ENCODE measurements around the gene ACE.

ACE gene

DNA sequence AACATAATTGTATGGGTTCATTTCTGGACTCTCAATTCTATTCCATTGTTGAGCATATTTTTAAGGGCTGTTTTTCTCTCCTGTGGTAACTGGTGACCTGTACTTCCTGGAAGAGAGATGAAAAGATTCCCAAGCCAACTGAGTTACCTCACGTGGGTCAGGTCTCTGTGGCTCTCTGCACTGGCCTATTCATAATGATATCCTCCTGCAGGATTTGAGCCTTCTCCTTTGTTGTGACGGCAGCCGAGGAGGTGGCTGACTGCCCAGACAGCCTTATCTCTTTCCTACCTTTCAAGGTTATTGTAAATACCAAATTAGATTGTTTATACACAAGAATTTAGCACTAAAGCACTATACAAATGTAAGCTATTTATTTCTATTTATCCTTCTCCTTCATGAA is 2.7 kb upstream of the ACE start:
- FAIRE-seq (no peak), DNase-seq (ENCODE audit: insufficient read length, low spot score) (no peak)

DNA sequence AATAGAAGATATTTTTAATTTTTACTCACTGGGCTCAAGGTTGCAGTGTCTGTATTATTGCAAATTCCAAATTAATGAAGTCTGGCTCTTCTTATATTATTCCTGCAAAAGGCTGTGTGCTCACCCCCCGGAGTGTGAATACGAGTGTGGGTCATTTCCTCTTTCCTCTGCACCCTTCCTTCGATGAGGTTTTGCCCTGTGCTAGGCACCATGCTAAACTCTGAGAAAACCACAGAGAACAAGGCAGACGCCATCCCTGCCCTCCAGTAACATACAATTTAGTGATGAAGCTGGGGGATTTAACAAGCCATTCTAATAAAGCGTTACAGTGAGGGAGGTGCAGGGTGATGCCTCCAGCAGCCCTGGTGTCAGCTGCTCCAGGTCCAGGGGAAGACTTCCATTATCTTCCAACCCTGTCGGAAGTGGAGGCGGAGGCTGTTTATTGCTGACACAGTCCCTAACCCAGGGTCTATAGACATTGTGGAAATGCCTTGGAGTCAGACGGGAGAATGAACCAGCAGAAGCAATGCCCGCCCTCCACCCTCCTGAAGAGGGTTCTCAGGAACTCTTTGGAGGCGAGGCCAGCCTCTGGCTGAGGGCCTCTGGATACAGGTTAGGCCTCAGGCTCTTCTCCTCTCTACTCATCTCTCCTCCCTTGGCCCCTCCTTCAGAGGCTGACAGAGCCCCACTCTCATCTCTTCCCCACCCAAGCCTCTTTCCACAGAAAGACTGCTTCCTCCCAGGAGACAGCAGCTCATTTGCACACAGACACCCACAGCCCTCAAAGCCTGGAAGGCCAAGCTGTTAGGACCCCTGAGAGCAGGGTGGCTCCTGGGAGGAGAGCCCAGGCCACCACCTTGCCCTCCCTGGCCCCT is 2.0 kb upstream of the ACE start:
- no peak for FAIRE-seq
- no peak for DNase-seq (ENCODE audit: insufficient read length, low spot score)

DNA sequence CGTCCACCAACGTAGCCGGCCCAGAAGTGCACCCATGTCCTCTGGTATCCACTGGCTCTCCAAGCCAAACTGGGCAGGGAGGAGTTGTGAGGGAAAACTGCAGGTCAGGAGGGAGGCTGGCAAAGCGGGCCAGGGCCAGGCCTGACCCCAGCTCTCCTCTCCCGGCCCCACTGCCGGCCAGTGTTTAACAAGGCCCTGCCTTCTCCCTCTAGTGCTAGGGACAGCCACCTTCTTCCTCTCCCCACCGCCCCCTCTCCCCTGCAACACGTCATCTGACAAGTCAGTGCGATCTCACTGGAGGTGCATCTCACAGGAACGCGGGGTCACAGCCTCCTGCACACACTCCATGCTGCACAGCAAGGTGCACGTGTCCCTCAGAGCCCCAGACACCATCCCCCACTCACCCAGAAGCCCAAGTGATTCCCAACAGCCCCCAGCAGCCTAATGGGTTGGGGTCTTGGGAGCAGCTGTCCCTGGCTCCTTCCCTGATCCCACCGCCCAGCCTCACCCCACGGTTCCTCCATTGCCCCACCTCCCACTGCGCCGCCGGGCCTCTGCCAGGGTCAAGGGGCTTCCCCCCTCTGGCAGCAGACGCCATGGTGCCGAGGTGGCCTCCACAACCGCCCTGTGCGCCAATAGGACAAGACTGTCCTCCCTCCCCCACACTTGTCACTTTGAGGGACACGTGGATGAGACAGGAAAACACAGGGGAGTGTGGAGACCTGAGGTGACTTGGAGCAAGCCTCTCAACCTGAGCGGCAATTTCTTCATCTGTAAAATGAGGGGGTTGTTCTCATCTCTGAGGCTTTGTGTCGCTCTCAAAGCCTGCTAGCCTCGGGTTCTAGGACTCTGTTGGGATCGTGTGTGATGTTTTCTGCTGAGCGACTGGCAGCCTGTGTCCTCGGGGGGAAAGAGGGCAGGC is 1.1 kb upstream of the ACE start:
- FAIRE-seq (no peak), DNase-seq (ENCODE audit: insufficient read length, low spot score) (no peak)

DNA sequence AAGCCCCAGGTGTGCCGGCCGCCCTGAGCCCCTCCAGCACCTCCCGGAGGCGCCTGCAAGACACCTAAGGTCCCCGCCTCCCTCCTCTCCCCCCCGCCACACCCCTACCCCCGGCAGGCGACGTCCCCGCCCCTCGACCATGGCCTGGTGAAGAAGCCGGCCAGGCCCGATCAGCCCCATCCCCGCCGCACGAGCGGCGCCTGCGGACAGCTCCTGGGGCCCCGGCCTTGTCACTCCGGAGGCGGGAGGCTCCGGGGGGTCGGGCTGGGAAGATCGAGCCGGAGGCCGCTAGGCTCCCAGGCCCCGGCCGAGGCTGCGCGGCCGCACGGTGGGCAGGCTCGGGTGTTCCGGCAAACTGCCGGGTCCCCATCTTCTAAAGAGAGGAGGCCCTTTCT is 405 bp upstream of the ACE start:
- FAIRE-seq: no peak
- DNase-seq (ENCODE audit: insufficient read length, low spot score): no peak

DNA sequence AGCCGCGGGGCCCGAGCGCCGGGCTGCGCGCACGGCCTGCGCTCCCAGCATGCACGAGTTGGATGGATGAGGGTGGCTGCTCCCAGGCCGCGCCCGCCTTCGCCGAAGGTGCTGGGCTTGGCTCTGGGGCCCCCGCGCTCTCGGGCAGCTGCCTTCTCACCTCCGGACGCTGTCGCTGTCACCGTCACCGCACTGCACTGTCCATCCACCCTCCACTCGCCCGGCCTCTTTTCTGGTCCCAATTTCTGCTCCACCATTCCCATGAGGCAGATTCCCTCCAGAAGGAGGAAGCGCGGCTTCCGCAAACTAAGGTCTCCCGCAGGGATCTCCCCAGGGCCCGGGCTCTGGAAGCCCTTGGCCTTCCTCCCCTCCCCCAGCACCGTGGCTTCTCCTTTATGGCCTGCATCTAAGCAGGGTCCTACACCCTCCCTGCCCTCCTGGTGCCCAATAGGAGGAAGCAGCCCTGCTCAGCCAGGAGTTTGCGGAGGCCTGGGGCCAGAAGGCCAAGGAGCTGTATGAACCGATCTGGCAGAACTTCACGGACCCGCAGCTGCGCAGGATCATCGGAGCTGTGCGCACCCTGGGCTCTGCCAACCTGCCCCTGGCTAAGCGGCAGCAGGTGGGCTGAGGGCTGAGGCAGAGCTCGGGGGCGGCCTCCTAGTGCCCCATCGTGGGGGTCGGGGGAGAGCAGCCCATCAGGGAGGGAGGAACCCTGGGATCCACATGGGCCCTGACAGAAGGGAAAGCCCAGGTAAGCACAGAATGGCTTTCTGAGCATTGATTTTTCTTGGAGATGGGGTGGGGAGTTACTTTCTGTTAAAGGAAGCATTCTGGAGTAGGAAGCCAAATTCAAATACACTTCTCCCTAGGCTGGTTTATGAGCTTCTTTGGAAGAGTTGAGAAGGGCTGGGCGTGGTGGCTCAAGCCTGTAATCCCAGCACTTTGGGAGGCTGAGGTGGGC is 899 bp downstream of the ACE start:
- DNase-seq (ENCODE audit: insufficient read length, low spot score): no peak
- FAIRE-seq: no peak

DNA sequence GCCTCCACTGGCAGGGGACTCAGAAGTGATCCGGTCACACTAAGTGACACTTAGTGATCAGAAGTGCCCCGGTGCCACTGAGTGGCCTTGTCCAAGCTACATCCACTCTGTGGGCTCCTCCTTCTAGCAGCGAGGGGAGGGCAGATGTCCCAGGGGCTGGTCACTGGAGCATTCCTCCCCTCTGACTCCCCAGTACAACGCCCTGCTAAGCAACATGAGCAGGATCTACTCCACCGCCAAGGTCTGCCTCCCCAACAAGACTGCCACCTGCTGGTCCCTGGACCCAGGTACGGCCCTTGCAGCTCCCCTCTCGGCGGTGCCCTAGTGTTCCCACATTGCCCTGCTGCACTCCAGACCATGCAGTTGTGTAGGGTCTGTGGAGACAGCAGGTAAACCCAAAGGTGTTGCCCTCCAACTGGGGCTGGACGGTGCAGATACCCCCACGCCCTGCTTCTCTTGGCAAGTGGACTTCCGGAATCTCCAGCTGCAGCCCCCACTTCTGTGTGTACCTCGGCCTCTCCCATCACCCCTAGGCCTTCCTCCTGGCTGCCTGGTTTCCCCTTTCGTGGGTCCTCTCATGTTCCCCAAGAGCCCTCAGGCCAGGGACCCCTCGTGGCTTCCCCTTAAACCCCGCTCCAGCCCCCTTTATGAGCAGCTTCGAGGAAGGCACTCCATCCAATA is 2.1 kb downstream of the ACE start:
- DNase-seq (ENCODE audit: insufficient read length, low spot score) (peak; percentile 97), FAIRE-seq (peak; percentile 89)

DNA sequence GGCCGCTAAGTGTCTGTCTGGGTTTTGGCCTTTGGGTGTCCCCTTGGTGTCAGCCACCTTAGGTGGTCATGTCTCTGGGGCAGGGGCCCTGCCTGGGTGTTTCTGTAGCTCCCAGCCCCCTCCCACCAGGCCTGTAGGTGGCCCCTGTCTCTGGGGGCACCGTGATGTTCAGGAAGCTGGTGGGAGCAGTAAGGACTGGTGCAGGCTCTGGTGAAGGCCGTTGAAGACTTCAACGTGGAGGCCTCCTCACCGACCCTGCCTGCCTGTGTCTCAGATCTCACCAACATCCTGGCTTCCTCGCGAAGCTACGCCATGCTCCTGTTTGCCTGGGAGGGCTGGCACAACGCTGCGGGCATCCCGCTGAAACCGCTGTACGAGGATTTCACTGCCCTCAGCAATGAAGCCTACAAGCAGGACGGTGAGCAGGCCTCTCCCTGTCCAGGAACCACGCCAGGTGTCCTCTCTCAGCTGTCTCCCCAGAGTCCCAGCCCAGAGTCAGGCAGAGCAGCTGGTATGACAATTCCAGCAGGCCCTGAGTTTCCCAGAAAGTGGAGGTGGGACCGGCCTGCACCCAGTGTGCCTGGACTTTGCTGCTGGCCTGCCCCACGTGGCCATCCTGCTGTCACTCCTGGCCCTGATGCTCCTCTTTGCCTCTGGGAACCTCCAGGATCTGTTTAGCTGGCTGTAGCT is 2.8 kb downstream of the ACE start:
- no peak for FAIRE-seq
- DNase-seq (ENCODE audit: insufficient read length, low spot score): no peak

DNA sequence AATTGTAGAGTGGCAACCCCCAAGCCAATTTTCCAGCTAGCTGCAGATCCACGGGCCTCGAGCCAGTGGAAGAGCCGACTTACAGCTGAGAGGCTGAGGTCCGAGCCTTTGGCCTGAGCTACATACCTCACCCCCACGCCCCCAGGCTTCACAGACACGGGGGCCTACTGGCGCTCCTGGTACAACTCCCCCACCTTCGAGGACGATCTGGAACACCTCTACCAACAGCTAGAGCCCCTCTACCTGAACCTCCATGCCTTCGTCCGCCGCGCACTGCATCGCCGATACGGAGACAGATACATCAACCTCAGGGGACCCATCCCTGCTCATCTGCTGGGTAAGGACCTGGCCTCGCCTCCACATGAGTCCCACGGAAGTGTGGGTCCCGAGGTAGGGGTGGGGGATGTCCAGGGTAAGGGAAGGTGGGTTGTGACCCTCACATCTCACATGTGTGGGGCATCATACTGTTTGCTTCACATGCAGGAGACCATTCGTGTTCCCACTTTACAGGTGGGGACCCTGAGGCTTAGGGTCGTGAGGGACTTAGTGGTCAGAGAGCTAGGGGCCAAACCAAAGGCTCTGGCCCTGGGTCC is 3.4 kb downstream of the ACE start:
- DNase-seq (ENCODE audit: insufficient read length, low spot score): no peak
- no peak for FAIRE-seq

DNA sequence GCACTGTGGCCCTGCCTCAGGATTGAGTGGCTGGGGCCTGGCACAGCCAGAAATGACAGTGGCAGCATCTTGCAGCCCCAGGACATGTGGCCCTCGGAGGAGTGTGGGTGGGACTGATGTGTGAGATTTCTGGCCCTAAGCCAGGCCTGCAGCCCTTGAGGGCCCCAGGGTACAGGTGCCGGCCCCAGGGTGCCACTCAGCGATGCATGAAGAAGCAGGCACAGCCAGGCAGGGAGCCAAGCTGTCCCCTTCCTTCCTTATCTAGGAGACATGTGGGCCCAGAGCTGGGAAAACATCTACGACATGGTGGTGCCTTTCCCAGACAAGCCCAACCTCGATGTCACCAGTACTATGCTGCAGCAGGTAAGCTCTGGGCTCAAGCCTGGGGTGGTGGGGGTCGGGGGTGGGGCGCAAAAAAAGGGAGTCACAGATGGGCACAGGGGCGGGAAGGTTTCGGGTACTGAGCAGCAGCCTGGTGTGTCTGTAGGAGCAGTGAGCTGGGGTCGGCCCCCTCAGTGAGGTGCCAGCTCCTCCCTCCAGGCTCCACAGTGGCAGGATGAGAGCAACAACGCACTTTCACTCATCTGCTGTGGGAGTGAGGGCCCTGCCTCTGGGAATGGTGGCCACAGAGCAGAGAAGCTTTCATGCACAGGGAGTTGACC is 4.1 kb downstream of the ACE start:
- DNase-seq (ENCODE audit: insufficient read length, low spot score): no peak
- FAIRE-seq: no peak

DNA sequence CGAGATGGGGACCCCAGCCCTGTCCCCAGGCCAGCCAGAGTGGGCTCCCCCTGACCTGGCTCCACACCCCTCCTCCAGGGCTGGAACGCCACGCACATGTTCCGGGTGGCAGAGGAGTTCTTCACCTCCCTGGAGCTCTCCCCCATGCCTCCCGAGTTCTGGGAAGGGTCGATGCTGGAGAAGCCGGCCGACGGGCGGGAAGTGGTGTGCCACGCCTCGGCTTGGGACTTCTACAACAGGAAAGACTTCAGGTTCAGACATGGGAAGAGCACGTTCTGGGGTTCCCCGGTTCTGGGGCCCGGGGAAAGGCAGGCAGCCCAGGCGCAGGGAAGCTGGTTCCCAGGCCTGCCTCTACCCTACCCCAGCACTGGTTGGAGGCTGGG is 4.6 kb downstream of the ACE start:
- no peak for FAIRE-seq
- DNase-seq (ENCODE audit: insufficient read length, low spot score): no peak

DNA sequence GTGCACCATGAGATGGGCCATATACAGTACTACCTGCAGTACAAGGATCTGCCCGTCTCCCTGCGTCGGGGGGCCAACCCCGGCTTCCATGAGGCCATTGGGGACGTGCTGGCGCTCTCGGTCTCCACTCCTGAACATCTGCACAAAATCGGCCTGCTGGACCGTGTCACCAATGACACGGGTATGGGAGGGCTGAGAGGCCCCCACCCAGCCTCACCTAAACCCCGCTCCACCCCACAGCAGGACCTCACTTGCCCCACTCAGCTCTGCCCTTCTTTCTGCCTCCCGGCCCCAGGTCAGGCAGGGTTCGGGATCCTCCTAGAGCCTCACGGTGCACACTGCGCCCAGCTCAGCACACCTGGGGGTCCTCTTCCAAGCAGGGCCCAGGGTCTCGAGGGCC is 5.6 kb downstream of the ACE start:
- no peak for DNase-seq (ENCODE audit: insufficient read length, low spot score)
- FAIRE-seq: no peak

DNA sequence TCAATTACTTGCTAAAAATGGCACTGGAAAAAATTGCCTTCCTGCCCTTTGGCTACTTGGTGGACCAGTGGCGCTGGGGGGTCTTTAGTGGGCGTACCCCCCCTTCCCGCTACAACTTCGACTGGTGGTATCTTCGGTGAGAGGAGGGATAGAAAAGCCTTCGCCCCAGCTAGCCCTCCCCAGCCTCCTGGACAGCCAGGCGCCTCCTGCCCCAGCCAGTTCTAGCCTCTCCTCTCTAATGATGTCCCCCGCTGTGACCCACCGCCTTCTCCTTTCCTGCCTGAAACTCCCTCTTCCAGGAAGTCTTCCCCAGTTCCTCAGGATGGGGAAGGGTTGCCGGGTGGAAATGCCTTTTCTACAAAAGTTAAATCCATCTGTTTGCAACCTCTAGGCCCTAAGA is 6.2 kb downstream of the ACE start:
- DNase-seq (ENCODE audit: insufficient read length, low spot score): no peak
- FAIRE-seq: no peak

DNA sequence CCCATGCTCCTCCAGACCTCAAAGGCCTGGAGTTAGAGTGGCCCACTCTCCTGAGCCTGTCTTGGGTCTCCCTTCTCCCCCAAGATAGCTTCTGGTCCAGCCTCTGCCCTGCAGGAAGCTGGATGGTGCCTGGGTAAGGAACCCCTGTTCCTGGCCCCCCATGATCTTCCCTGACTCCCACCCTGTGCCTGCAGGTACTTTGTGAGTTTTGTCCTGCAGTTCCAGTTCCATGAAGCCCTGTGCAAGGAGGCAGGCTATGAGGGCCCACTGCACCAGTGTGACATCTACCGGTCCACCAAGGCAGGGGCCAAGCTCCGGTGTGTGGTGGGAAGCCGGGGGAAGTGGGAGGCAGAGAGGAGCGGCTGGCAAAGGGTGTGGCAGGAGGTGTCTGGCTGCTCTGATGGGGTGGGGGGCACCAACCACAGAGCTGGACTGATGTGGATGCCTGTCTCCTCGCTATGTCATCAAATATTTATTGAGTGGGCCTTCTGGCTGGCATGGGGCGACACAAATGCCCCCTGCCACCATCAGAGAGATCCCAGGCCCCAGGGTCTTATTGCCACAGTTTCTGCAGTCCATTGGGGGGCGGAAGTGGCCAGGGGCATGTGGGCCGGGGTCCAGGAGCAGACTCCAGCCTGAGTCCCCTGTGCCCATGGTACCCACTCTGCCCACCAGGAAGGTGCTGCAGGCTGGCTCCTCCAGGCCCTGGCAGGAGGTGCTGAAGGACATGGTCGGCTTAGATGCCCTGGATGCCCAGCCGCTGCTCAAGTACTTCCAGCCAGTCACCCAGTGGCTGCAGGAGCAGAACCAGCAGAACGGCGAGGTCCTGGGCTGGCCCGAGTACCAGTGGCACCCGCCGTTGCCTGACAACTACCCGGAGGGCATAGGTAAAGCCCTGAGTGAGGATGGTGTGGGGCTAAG is 7.1 kb downstream of the ACE start:
- FAIRE-seq: no peak
- no peak for DNase-seq (ENCODE audit: insufficient read length, low spot score)

DNA sequence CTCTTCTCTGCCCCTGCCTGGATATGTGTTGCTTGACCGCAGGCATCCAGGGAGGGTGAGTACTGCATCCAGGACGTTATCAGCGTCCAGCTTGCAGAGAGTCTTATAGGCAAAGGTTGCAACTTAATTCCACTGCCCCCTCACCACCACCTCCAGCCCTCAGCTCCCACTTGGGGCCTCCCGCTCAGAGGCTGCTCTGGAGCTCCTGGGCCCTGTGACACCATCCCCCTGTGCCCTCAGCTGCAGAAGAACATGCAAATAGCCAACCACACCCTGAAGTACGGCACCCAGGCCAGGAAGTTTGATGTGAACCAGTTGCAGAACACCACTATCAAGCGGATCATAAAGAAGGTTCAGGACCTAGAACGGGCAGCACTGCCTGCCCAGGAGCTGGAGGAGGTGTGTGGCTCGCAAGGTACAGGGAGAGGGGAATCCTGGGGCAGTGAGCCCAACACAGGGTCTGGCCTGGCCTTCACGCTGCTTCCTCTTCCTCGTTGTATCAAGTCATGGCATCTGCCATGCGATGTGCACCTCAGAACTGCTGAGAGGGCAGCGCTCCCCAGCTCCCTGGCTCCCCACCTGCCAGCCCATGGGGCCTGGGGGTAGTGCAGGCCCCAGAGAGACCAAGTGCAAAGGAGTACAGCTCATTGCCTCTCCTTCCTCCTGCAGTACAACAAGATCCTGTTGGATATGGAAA is 9.6 kb downstream of the ACE start:
- DNase-seq (ENCODE audit: insufficient read length, low spot score): no peak
- FAIRE-seq: no peak

DNA sequence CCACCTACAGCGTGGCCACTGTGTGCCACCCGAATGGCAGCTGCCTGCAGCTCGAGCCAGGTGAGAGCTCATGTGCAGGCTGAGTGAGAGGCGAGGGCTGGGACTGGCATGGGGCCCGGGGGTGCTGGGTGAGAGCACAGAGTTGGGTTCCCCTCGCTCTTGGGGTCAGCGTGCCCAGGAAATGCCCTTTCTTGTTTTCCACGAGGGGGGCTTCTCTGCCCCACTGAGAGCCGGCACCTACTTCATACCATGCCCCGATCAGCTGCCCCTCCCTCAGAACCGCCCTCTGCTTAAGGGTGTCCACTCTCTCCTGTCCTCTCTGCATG is 10.1 kb downstream of the ACE start:
- DNase-seq (ENCODE audit: insufficient read length, low spot score) (no peak), FAIRE-seq (no peak)

DNA sequence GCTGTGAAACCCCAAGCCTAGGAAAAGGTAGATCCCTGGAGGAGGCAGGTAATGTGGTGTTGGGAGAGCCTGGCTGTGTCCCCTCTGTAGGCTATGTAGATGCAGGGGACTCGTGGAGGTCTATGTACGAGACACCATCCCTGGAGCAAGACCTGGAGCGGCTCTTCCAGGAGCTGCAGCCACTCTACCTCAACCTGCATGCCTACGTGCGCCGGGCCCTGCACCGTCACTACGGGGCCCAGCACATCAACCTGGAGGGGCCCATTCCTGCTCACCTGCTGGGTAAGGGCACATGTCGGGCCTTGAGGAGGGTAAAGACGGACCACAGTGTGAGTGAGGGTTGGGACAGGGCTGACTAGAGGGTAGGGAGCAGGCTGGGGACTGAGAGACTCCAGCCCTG is 12.0 kb downstream of the ACE start:
- DNase-seq (ENCODE audit: insufficient read length, low spot score): no peak
- FAIRE-seq: no peak

DNA sequence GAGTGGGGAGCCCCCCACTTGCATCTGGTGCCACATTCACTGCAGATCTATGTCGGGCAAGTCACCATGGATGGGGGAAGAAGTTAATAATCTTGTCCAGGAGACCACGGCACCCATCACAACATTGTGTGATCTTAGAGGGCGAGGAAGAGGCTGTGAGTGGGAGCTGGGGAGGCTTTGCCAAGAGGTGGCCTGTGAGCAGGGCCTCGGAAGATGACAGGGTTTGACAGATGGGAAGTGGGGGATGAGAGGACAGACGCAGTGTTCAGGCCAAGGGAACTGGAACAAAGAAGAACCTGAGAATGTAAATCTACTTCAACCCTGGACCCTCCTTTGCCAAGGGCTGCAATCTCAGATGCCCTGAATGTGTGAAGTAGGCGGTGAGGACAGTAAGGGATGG is 12.4 kb downstream of the ACE start:
- no peak for FAIRE-seq

More for the DNA sequence above, 12.4 kb downstream of the ACE start:
- DNase-seq (ENCODE audit: insufficient read length, low spot score): no peak
